Stimulated activated memory B cell treated with anti-CD40 and anti-IgM and Interleukin-4, amounts not matched to agents 10 μg/mL and 1 μg/mL and 100 μg/mL, for 72 hours (primary cell): ENCODE results near the gene AURKAIP1.
A peak's percentile ranks its signal among the peaks of the same experiment; 100 is the strongest.
"Not testable (repeated sequence)": the region's sequence is repeated elsewhere in the genome, so short reads cannot be mapped to it uniquely, and the experiment has no call there.

Experiments
- ATAC-seq: fragments of 150-1000 bp; cut with Tn5 transposase; 2 replicates; pipeline ENCODE4 v1.10.0; 2021
- H3K27ac Mint-ChIP-seq: one replicate; pipeline ENCODE4 v1.8.0; 2022; ENCODE audit warnings: mild to moderate bottlenecking, mixed read lengths
- H3K27me3 Mint-ChIP-seq: one replicate; pipeline ENCODE4 v1.8.0; 2022; ENCODE audit warnings: mixed read lengths
- H3K36me3 Mint-ChIP-seq: one replicate; pipeline ENCODE4 v1.8.0; 2022; ENCODE audit warnings: mixed read lengths
- H3K4me1 Mint-ChIP-seq: one replicate; pipeline ENCODE4 v1.8.0; 2022; ENCODE audit warnings: mixed read lengths
- H3K4me3 Mint-ChIP-seq: one replicate; pipeline ENCODE4 v1.8.0; 2022; ENCODE audit warnings: mild to moderate bottlenecking, moderate library complexity, mixed read lengths
- H3K9me3 Mint-ChIP-seq: one replicate; pipeline ENCODE4 v1.8.0; 2022; ENCODE audit warnings: mixed read lengths

The AURKAIP1 gene

DNA sequence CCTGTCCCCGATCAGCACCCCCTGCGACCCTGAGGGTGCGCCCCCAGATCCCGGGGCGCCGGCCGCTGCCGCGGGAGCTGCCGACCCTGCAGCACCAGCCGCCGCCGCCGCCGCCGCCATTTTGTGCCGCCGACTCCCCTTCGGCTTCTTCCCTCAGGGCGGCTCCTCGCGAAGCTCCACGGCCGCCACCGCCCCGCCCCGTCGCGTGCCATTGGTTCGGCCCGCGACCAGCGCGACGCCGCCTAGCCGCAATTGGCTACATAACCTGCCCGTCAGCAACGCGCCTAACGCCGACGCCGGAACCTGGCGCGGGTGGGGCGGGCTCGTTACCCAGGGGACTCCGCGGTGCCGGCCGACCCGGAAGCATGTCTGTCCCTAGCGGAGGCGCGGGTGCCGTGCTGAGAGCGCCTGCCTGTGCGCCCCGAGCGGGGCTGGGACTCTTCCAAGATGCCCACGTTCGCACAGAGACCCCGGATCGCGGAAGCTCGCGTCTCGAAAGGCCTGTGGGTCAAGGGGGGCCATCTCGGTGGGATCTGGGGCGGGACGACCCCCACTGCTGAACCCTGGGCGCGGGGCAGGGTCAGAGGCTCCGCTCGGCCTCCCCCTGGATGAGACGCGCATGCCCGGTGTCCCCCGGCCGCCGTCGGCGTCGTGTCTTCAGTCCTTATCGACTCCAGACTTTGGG lies 24.3 kb upstream of the AURKAIP1 start, which contains the start of gene CCNL2:
Gene CCNL2, minus strand, starts transcription at position 149 of the 685 bp plus-strand sequence. Its CDS starts 29 bp downstream, at position 120.
- peak; percentile 99 for ATAC-seq
- Mint-ChIP-seq H3K27ac (peak within 1 kb of the TSS; percentile 91), H3K4me3 (peak within 1 kb of the TSS; percentile 91), H3K36me3 (peaks cover 58% of the 10 kb centered on the region), H3K4me1 (peaks cover 57% of the 10 kb centered on the region), H3K9me3 (no peaks in the 10 kb centered on the region), H3K27me3 (no peaks in the 10 kb centered on the region)

DNA sequence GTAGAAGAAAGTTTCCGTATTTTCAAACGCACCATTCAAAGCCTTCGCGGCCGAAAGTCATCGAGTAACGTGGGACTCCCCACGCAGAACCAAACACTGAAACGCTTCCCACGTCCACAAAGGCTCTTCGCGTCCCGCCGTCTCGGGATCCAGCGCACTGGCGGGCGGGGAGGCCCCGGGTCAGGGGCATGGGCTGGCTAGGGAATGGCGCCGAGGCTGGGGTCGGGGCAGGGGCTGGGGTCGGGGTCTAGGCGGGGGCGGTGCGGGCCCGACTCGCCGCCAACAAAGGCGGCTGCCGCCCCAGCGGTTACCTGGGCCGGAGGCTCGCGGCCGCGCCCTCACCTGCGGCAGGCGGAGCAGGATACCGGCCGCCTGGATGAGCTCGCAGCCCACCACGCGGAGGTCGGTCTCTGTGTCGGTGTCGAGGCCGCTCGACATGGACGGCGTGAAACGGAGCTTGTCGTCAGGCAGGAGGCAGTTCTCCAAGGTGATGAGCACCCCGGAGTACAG lies 23.7 kb upstream of the AURKAIP1 start:
- ATAC-seq: peak; percentile 1
- peaks cover 59% of the 10 kb centered on the region for H3K36me3 Mint-ChIP-seq

DNA sequence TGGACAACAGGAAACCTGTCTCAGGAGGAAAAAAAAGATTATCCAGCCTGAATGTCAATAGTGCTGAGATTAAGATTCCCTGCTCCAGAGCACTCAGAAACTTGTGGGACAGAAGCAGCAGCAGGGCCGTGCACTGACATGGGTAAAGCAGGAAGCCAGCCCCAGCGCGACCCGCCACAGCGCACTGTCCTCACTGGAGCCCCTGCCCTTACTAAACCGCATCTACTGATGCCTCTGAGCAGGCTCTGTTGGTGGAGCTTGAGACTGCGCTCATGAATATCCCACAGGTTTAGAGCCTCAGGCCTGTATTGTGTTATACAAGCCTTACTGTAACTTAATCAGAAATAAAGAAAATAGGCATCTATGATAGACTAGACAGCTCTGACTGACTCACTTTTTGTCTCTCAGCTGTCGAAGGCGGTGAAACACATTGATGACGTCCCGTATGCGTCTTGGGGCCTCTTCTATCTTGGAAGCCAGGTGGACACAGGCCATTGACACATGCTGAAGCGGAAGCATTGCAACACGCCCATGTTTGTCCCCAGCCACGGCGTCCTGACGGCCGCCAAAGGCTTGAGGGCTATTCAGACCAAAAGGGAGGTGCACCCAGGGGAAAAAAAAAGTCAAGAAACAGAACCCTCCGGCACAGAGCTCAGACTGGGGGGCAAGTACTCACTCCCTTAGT lies 23.0 kb upstream of the AURKAIP1 start:
- Mint-ChIP-seq H3K9me3 (no peaks in the 10 kb centered on the region), H3K27ac (peak overlapping the region; percentile 91), H3K4me1 (peaks cover 55% of the 10 kb centered on the region), H3K36me3 (peaks cover 59% of the 10 kb centered on the region), H3K27me3 (no peaks in the 10 kb centered on the region), H3K4me3 (peak overlapping the region; percentile 91)
- no peak for ATAC-seq

More for the DNA sequence above, 23.7 kb upstream of the AURKAIP1 start:
- no peaks in the 10 kb centered on the region for H3K27me3 Mint-ChIP-seq
- no peaks in the 10 kb centered on the region for H3K9me3 Mint-ChIP-seq
- H3K4me3 Mint-ChIP-seq: peak overlapping the region; percentile 91
- H3K4me1 Mint-ChIP-seq: peaks cover 58% of the 10 kb centered on the region
- H3K27ac Mint-ChIP-seq: peak overlapping the region; percentile 91

DNA sequence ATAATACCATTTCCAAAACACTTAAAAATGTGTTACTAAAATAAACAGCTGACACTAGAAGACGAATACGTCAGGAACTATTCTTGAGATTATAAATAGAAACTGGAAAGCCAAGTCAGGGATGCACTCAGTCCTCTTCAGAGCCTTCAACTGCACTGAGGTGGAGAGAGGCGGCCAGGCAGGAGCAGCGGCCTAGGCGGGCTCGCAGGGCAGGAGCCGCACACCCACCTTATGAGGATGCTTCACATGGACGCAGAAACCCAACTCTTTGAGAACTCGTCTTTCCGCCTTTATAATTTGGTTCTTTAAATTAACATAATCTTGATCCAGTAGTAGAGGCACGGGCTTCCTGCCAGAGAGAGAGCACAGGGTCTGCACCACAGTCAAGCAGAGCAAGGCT lies 20.2 kb upstream of the AURKAIP1 start:
- no peak for ATAC-seq
- Mint-ChIP-seq H3K9me3 (no peaks in the 10 kb centered on the region), H3K4me3 (no peak overlapping the region), H3K27ac (no peak overlapping the region), H3K27me3 (no peaks in the 10 kb centered on the region), H3K36me3 (peaks cover 65% of the 10 kb centered on the region), H3K4me1 (peaks cover 33% of the 10 kb centered on the region)

DNA sequence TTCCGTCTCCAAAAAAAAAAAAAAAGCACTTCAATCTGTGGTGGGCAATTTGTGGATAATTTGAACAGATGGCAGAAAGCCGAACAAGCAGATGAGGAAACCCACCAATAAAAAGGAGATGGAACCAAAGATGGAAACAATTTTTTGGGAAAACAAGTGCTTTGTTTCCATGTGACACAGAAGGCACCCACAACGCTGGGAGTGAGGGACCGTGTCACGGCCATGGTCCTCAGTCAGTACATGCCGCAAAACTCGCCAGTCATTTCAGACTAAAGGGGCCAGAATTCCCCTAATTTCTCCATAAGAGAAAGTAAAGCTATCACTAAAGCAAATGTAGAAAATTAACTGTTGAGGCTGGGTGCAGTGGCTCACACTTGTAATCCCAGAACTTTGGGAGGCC lies 19.1 kb upstream of the AURKAIP1 start:
- Mint-ChIP-seq H3K9me3 (no peaks in the 10 kb centered on the region), H3K36me3 (peaks cover 76% of the 10 kb centered on the region), H3K4me3 (no peak overlapping the region), H3K4me1 (peaks cover 29% of the 10 kb centered on the region), H3K27ac (no peak overlapping the region), H3K27me3 (no peaks in the 10 kb centered on the region)
- ATAC-seq: no peak

DNA sequence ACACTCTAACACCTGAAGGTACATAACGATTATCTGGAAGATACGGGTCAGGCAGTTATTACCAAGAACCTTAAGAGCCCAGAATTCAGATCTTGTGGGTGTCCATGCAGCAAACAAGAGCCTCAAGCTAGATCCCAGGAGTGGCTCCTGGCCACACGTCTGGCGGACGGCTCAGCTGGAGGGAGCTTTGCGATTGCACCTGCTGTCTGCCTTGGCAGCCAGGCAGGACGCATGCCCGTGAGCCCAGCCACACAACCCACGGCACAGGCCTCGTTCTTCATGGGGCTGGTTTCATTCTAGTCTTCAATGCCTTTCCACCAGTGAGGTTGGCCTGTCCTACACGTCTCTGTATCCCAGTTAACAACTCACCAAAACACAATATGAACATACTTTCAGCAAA lies 18.4 kb upstream of the AURKAIP1 start:
- peaks cover 82% of the 10 kb centered on the region for H3K36me3 Mint-ChIP-seq
- no peak overlapping the region for H3K27ac Mint-ChIP-seq
- H3K4me1 Mint-ChIP-seq: peaks cover 29% of the 10 kb centered on the region
- no peak for ATAC-seq
- no peaks in the 10 kb centered on the region for H3K27me3 Mint-ChIP-seq
- no peak overlapping the region for H3K4me3 Mint-ChIP-seq
- H3K9me3 Mint-ChIP-seq: no peaks in the 10 kb centered on the region

DNA sequence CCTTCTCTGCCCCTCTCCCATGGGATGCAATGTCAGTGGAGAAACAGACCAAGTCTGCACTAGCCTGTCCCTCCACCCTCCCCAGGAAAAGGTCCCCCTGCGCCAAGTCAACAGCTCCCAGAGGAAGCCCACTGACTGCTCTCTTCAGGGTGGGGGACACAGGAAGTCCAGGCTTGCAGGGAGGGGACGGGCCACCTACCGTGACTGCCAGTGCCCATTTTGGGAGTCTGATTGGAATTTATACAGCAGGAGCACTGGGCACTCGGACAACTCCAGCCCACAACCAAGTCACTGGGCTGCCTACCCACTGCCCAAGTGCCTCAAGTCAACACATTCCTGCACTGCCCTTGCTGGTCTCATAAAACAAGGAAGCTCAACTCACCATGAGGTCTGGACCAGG lies 18.0 kb upstream of the AURKAIP1 start:
- no peaks in the 10 kb centered on the region for H3K9me3 Mint-ChIP-seq
- H3K4me1 Mint-ChIP-seq: peaks cover 26% of the 10 kb centered on the region
- ATAC-seq: no peak
- no peak overlapping the region for H3K4me3 Mint-ChIP-seq
- no peaks in the 10 kb centered on the region for H3K27me3 Mint-ChIP-seq
- no peak overlapping the region for H3K27ac Mint-ChIP-seq
- H3K36me3 Mint-ChIP-seq: peaks cover 83% of the 10 kb centered on the region

DNA sequence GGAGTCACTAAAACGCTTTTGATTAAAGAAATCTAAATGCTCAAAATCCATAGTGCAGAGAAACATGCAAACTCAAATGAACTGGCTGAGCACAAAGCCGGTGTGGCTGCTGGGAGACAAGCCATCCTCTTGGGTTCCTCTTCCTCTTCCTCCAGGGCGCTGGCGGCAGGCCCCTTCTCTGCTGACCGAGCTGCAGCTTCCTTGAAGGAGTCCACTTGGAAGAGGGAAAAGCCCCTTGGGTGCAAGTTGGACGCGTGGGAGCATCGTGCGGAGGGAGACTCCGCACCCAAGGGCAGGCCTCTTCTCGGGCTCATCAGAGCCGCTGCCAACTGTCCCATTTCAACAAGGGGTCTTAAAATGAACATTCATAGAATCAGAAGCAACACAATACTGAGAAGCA lies 16.2 kb upstream of the AURKAIP1 start:
- H3K36me3 Mint-ChIP-seq: peaks cover 91% of the 10 kb centered on the region
- H3K27ac Mint-ChIP-seq: no peak overlapping the region
- ATAC-seq: no peak
- peaks cover 24% of the 10 kb centered on the region for H3K4me1 Mint-ChIP-seq
- no peaks in the 10 kb centered on the region for H3K9me3 Mint-ChIP-seq
- H3K4me3 Mint-ChIP-seq: no peak overlapping the region
- H3K27me3 Mint-ChIP-seq: no peaks in the 10 kb centered on the region

DNA sequence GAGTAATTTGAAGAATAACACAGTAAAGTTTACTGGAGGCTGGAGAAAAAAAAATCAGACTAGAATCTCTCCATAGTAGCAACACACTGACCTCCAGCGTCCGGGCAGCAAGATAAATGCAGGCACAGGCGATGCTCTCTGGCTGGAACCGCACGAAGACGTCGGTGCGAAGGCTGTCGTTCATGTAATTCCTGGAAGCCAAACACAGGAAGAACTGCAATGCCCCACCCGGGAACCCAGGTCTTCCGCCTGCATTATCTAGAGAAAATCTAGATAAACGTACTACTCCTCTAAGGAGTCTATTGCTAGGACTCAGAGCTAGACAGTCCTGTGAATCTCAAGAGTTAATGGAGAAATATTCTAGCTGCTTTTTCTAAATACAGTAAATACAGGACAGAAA lies 15.7 kb upstream of the AURKAIP1 start:
- ATAC-seq: no peak
- Mint-ChIP-seq H3K9me3 (no peaks in the 10 kb centered on the region), H3K27me3 (no peaks in the 10 kb centered on the region), H3K27ac (no peak overlapping the region), H3K4me3 (no peak overlapping the region), H3K36me3 (peaks cover 94% of the 10 kb centered on the region), H3K4me1 (peaks cover 22% of the 10 kb centered on the region)

DNA sequence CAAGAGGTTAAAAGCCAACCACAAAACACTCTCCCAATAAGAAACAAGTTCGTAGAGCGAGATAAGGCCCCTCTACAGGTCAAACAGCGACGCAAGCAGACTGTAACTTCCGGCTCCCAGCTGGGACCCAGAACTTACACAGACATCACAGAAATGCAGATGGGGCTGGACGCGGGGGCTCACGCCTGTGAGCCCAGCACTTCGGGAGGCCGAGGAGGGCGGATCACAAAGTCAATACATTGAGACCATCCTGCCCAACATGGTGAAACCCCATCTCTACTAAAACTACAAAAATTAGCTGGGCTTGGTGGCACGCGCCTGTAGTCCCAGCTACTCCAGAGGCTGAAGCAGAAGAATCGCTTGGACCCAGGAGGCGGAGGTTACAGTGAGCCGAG lies 13.1 kb upstream of the AURKAIP1 start:
- Mint-ChIP-seq H3K27ac (no peak overlapping the region), H3K4me3 (no peak overlapping the region), H3K4me1 (no peaks in the 10 kb centered on the region), H3K36me3 (peaks cover 69% of the 10 kb centered on the region), H3K9me3 (no peaks in the 10 kb centered on the region), H3K27me3 (no peaks in the 10 kb centered on the region)
- ATAC-seq: no peak

DNA sequence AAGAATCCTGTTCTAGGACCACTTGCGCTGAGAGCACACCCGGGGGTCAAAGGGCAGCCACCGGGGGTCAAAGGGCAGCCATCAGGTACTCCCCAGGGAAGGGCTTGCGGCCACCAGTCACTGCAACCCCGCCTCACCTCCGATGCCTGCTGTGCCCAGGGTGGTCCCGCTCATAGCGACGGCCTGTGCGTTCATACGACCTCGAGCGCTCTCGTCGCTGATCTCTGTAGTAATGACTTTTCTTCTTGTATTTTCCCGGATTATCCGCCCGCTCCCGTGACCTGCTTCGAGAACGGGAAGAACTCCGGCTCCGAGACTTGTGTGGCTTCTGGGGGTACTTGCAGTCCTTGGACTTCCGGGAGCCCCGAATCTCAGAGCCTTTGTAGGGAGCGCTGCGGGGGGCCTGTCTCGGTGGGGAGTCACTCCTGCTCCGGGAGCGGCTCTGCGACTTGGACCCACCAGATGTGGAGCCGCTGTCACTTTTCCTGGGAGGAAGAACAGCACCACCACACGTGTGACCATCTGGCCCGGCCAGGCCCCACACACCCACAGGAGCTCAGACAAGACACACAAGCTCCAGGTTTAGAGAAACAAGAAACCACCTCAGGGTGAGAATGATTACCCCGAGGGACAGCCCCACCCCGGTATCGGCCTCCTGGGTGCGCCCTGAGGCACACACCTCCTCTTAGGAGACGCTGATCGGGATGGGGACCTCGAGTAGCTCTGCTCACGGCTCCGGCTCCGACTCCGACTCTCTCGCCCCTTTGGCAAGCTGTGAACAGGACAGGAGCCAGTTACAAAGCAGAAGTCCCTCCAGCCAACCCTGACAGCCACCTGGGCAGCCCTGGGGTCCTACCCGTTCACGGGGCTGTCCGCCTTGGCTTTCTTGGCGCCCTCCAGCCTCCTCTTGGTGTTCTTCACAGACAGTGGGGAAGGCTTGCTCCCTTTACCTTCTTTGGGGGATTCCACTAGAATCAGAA lies 12.4 kb upstream of the AURKAIP1 start:
- ATAC-seq: no peak
- H3K4me1 Mint-ChIP-seq: peaks cover 6% of the 10 kb centered on the region
- peaks cover 68% of the 10 kb centered on the region for H3K36me3 Mint-ChIP-seq
- H3K27ac Mint-ChIP-seq: no peak overlapping the region
- no peaks in the 10 kb centered on the region for H3K27me3 Mint-ChIP-seq
- no peaks in the 10 kb centered on the region for H3K9me3 Mint-ChIP-seq
- H3K4me3 Mint-ChIP-seq: no peak overlapping the region

DNA sequence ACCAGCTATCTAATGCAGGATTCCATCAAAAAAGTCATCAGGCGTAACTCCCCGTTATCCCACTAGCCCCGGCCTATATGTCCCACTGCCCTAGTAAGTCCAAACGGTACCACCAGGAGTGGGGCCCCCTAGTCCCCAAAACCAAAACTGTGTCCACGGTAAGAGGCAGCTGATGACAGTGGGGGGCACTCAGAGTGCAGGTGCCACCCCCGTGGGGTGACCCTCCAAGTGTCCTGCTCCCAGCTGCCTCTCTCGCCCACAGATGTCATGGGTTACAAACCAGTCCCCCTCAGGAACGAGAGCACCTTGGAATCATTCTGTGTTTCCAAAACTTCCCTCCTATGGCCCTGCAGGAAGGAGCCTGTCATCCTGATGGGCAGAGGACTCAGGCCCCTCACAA lies 10.9 kb upstream of the AURKAIP1 start:
- ATAC-seq: no peak
- Mint-ChIP-seq H3K4me3 (no peak overlapping the region), H3K4me1 (peaks cover 13% of the 10 kb centered on the region), H3K9me3 (no peaks in the 10 kb centered on the region), H3K27me3 (no peaks in the 10 kb centered on the region), H3K27ac (no peak overlapping the region), H3K36me3 (peaks cover 62% of the 10 kb centered on the region)

DNA sequence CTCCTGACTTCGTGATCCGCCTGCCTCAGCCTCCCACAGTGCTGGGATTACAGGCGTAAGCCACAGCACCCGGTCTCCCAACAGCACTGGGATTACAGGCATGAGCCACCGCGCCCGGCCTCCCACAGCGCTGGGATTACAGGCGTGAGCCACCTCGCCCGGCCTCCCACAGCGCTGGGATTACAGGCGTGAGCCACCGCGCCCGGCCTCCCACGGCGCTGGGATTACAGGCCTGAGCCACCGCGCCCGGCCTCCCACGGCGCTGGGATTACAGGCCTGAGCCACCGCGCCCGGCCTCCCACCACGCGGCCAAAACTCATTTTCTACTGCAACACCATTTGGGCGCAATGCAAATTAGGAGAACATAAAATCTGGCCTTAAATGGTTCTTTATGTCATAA lies 10.3 kb upstream of the AURKAIP1 start:
- H3K4me3 Mint-ChIP-seq, H3K9me3 Mint-ChIP-seq, H3K27me3 Mint-ChIP-seq, H3K27ac Mint-ChIP-seq, ATAC-seq: not testable (repeated sequence)
- Mint-ChIP-seq H3K4me1 (peaks cover 13% of the 10 kb centered on the region), H3K36me3 (peaks cover 56% of the 10 kb centered on the region)

DNA sequence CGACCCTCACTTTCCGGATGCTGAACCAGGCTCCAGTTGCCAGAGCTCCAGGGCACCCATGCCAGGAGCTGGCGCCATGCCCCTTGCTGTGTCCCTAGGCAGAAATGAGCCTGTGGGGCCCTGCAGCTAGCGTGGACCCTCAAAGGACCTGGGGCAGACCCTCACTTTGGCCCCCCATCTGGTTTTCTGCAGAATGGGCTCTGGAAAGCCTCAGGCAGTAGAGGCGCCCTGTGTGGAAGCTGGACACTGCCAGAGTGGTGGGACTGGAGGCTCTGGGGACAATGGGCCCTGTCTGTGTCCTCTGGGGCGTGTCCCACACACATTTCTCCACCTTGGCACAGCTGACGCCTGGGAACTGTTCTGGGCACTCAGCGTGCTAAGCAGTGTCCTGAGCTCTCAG lies 6.3 kb upstream of the AURKAIP1 start:
- Mint-ChIP-seq H3K9me3 (no peaks in the 10 kb centered on the region), H3K4me1 (peaks cover 18% of the 10 kb centered on the region), H3K27me3 (no peaks in the 10 kb centered on the region), H3K36me3 (peaks cover 19% of the 10 kb centered on the region), H3K27ac (no peak overlapping the region), H3K4me3 (no peak overlapping the region)
- no peak for ATAC-seq

DNA sequence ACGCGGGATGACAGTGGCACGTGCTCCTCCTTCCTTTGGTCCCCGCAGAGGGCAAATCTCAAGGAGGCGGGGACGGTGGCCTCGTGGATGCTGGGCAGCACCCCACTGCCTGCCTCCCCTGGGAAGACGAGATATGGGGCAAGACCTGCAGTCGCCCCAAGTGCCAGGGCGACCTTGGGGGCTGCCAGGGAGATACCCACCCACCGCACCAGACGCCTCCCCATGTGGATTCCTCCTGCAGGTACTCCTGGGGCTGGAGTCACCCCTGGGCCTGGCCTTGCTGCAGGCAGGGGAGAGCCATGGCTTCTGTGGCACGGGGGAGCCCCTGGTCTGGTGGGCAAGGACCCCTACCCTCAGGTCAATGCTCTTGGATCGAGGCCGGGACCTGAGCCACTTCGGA lies 5.9 kb upstream of the AURKAIP1 start:
- Mint-ChIP-seq H3K27ac (no peak overlapping the region), H3K4me3 (no peak overlapping the region), H3K4me1 (peaks cover 20% of the 10 kb centered on the region), H3K36me3 (peaks cover 15% of the 10 kb centered on the region), H3K27me3 (no peaks in the 10 kb centered on the region), H3K9me3 (no peaks in the 10 kb centered on the region)
- no peak for ATAC-seq
